GM21529 (cell line): ENCODE results near the gene PLA2R1.

Experiments
- ATAC-seq: cut with Tn5 transposase; IDR thresholded peaks from one replicate; pipeline ENCODE4 v1.9.1; 2021; ENCODE audit not compliant: unreplicated experiment

The PLA2R1 gene

DNA sequence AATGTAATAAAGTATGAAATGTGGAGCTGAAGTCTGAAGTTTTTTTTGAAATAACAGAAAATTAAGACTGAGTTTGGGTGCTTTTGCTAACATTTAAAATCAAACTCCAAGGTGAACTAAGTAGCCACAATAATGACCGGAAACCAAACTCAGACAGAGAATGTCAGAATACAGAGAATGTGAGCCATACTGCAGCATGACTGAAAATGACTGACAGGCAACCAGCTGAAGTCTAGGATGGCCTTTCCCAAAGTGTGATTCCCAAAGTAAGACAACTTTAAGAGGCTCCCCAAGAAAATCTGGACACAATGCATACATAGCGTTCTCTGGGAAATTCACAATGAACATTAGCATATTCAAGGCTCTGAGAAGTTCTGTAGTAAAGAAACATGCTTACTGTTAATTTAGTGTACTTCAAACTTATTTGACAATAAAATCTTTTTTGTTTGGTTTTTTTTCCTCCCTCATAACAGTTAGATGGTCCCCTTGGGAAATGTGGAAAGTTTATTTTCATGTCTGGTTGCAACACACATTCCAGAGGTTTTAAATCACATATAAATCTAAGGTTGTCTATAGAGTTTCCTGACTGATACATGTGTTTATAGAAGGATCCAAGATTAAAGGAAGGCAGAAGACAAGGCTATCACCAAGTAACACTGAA lies 28.6 kb downstream of the PLA2R1 start:
- no peak for ATAC-seq

DNA sequence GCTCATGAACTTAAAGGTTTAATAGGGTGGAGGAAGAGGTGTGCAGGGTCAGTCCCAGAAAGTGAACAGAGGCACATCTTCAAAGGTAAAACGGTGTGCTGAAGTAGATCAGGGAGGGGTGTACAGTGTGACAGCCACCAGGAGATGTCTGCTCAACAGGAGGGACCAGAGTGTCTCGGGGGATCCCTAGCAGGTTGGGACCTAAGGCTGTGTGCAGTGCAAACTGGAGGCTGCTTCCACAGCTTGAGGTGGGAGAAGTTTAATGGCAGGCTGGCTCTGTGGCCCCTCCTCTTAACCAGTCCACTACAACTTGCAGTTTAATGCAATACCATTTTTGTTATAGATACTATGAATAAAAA lies 33.2 kb downstream of the PLA2R1 start:
- no peak for ATAC-seq

DNA sequence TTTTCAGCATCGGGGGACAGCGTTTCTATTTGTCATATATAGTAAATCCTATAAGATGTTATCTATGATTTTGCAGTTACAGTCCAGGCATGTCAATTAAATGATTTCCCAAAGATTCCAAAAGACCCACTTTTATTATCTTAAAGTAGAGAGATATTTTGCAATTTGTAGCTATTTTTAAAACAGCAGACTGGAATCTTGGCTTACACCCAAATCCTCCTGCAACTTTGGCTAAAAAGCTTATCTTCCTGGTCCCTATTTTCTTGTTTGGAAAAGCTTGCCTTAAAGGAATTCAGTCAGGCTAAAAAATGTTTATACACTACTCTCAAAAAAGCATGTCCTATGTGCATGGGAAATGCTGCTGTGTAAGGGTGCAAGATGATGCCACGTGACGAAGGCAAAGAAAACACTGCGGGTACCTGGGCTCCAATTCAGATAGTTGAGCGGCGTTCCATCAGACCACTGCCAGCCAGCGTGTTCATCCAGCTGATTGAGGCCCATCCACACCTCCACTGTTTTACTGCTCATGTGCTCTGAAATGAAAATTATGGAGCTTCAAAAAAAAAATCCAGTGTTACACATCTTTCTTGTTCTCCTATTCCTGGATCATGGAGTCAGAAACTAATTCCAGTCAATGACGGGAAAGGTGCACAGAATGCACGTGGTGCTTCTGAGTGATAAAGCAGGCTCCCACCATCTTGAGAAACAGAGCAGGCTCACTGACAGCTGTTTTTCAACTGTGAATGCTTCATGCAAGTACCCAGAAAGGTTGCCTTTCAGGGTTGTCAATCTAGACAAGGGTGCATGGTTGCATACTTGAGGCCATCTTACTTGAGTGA lies 33.8 kb downstream of the PLA2R1 start:
- ATAC-seq = no peak

DNA sequence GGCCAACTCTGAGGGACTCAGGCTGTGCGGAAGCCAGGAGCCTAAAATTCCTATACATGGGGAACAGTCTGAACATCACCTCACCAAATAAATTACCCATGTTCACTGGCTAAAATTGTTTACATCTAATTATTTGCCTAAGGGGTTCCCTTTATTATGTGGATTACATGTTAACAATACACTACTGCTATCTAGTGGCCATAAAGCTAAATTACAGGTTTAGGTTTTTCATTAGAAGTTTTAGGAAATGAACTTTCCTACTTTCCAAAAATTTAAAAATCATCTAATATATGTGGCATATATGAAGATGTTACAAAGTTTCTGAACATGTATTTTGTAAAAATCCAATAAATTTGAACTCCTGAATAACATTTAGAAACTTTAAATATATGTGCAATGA lies 40.3 kb downstream of the PLA2R1 start:
- no peak for ATAC-seq

DNA sequence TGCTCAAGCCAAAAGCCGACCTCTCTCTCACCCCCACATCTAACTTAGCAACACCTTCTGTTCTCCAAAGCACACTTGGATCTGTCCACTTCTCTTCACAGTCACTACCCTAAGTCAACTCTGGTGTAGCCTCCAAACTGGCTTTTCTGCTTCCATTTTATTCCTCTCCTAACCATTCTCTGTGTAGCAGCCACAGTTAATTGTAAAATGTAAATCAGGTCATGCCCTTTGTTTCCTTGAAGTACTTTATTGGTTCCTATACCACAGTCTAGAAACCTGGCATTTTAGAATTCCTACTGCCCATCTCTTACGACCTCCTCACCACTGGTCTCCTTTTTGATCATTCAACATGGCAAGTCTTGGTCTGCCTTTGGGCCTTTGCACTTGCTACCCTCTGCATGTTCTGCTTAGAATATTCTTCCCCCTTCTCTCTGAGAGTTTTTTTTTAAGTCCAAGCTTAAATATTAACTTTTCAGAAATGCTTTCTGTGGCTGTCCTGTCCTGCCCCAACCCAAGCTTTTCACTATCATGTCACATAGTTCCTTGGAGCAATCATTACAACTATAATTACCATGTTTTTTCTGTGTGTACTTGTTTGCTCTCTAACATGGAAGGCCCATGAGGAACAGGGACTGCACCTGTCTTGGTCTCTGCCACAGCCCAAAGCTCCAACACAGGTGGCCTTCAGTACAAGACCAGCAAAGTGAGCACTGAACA lies 42.9 kb downstream of the PLA2R1 start:
- no peak for ATAC-seq

DNA sequence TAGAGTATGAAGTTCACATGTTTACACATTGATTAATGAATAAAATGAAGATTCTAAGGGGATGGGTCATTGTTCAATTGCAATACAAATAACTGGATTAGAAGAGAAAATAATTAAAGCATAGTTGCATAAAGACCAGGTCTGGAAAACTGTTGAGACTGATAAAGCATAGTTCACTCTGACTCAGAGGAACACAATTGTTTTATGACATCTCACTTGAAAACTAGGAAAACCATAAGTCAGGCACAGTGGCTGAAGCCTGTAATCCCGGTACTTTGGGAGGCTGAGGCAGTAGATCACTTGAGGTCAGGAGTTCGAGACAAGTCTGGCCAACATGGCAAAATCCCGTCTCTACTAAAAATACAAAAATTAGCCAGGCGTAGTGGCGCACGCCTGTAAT lies 46.7 kb downstream of the PLA2R1 start:
- ATAC-seq = no peak

DNA sequence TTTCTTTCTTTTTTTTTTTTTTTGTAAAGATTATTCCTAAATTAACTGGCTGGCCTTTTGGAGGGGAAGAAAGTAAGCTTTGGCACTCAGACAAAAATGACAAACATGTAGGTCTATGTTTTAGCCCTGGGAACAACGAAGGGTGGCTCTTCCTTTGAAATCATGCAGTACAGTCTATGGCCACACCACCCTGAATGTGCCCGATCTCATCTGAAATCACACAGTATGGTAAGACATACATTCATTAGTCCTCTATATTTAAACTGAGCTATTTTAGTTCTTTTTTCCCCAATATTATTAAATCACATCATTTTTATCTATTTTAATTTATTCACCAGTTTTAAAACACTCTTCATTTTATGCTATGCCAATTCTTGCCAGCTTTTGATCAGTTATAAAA lies 48.2 kb downstream of the PLA2R1 start:
- ATAC-seq = no peak

DNA sequence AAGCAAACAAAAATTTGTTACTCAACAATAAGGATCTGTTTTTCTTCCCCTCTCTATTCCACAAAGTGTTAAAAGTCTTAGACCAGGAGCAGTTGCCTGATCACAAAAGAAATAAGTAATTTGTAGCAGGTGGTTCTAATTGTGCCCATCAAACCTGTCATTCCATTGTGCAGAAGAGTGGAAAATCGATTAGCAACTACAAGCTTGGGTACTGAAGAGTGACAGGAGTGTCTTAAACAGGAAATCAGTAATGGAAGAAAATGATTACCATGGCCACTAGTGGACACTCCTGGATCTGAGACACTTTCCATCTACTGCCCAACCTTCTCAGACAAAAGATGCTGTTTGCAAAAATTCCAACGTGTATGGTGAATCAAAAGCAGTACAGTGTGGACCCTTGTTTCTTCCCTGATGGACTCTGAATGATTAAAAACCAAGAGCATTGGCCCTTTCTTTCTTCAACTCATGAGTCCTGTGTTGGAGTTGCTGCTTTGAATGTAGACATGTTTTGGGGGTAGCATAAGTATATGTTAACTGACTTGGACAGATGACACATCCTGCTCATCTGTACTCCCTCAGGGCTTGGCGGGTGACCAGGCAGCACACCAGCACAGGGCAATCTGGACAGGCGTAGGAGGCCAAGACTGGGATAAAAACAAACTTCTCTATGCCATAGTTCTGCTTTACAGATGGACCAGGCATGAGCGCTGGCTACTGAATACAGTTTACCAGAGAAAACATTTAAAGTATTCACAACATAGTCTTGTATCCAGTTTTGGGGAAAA lies 51.9 kb downstream of the PLA2R1 start:
- no peak for ATAC-seq

DNA sequence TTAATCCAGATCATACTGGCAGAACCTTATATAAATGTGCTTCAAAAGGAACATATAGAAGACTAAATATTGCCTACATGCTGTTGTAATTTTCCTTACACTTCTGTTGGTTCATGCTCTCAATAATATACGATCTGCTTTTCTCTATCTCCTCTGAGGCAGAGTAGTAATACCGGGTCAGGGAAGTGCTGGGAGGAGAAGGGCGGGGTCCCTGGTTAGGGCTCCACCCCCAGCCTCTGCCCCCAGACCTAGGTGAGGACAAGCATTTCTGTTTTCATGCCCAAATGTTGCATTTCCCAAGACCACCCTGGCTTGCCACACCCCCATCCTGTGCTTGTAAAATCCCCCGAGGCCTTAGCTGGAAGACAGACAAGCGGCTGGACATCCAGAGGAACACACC lies 55.3 kb downstream of the PLA2R1 start:
- ATAC-seq = no peak

DNA sequence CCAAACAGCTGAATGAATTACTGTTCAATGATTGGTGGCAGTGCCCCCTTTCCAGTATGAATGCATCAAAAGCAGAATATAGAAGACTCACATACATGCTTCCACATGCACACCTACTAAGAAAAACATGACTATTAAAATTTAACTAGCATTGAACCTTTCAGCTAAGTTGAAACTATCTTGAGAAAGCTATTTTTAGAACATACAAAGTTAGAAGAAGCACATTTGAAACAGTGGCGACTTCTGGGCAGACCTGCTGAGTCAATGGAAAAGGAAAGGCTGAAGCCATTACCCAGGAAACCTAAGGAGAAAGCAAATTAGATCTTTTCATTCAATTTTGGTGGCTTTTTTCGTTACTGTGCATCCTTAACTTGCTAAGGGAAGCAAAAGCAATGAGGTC lies 55.9 kb downstream of the PLA2R1 start:
- ATAC-seq = peak; percentile 68

DNA sequence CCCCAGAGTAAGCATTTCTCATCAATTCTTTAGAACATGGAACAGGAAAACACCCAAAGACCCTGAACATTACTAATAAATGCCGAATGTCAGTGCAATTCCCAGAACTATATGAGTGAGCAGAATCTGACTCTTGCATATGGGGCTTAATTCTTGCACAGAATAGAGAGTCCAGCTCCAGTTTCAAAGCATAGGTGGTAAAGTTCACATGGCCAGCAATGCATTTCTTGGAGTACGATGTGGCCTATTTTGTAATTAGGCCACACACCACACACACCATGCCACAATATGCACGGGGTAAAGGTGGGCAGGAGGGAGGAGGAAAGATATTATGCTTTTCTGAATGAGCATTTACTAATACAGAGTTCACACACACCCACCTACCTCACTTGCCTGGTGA lies 56.5 kb downstream of the PLA2R1 start:
- no peak for ATAC-seq

DNA sequence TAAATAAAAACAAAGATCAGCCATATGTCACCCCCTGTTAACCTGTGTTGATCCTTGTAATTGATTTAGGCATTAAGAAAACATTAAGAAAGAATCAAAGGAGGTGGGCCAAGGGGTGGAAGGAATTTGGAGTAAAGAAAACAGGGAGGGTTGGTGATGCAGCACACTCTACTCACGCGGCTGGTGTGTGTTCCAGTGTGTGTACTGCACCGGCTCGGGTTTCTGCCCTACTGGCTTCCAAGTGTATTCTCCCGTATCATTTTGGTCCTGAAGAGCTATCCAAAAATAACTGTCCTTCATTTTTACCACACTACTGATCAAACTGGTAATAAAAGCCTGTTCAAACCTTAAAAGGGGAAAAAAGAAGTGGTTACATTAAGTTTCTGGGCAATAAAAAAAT lies 56.9 kb downstream of the PLA2R1 start:
- no peak for ATAC-seq

DNA sequence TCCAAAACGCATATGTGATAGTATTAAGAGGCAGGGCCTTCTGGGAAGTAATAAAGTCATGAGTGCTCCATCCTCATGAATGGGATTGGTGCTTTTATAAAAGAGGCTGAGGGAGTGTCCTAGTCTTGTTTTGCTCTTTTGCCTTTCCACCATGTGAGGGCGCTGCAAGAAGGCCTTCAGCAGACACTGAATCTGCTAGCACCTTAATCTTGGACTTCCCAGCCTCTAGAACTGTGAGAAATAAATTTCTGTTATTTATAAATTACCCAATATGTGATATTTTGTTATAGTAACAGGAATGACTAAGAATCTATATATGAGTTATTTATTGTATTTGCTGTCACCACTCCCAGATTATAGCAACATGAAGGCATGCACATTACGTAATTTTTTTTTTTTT lies 63.5 kb downstream of the PLA2R1 start:
- ATAC-seq = no peak

DNA sequence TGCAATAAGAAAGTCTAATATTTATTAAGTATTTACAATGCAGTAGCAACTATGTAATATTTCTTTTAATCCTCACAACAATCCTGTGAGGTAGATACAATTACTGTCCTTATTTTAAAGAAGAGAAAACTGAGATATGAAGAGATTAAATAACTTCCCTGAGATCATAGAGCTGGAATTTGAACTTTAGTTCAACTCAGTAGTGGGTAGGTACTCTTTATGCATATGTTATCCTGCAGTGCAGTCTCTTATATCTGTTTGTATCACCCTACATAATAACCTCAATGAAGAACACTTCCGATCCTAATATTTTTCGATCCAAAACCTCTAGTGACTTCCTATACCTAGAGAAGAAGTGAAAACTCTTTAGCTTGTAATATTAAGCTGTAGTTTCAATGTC lies 64.2 kb downstream of the PLA2R1 start:
- no peak for ATAC-seq

DNA sequence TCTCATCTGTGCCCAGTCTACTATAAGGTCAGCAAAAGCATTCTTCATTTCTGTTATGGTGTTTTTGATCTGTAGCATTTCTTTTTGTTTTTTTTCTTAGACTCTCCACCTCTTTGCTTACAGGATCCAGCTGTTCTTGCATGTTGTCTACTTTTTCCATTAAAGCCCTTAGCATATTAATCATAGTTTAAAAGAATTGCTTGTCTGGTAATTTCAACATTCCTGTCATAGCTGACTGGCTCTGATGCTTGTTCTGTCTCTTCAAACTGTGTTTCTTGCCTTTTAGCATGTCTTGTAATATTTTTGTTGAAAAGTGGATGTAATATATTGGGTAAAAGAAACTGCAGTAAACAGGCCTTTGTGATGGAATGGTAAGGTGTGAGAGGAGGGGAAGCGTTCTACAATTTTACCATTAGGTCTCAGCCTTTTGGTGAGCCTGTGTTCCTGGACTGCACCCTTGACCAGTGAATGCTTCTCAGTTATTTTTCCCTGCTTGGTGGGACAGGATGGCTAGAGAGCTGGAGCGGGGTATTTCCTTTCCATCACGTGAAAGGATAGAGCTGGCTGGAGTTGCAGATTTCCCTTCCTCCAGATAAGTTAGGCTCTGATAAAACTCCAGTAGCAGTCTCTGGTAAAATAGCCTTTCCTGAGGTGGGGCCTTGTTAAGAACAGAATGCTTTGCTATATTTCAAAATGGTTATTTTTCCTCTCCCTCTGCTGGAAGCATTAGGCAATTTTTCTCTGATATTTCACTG lies 65.4 kb downstream of the PLA2R1 start:
- no peak for ATAC-seq

DNA sequence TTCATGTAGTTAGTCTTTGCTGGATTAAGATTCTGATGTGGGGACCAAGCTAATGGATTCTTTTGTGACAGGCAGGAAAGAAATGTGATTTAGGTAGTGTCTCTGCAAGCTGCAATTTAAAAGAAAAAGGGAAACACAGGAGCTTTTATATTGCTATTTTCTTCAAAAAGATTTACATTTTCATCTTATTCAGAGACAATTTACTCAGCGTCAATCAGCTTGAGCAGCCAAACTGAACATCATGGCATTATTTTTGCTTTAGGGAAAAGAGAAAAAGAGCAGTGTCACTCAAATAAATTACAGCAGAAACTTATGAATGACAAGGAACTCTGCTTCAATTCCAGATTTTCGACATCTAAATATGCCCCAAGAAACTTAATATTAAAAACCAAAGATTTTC lies 67.4 kb downstream of the PLA2R1 start:
- no peak for ATAC-seq

DNA sequence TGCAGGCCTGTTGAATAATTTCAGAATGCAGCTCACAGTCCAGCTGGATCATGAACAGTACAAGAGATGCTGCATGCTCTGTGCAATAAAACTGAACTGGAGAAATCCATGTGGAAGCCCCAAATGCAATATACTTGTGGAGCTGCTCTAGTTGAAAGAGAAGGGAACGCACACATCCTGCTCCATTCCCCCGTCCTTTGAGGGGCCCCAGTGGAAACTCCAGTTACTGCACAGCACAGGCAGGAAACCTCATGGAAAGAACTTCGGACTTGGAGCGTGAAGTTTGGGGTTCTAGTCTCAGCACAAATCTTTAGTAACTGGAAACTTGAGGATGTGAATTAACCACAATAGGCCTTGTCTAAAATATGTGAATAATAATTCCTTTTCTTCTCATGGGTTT lies 73.2 kb downstream of the PLA2R1 start:
- ATAC-seq = no peak

DNA sequence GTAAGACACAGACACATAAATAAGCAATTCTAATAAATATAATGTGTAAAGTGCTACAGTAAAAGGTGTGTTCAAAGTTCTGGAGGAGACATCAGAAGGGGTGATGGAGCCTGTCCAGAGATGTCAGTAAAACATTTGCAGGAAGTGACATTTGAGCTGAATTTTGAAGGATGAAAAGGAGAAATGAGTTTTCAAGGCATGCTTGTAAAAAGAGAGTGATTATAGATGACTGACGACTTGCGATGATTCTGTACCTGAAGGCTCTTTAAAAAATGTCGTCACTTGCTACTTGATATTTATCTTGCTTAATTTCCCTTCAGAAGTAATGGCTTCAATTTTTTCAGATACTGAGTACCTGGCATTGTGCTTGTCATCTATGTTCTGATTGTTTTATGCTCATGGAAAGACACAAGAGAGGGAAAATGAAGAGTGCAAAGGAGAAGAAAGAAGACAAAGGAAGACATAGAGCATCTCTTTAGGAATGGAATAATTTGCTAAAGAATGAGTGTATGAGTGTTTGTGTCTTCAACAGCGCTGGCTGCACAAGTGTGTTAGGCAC lies 73.9 kb downstream of the PLA2R1 start:
- ATAC-seq = no peak

DNA sequence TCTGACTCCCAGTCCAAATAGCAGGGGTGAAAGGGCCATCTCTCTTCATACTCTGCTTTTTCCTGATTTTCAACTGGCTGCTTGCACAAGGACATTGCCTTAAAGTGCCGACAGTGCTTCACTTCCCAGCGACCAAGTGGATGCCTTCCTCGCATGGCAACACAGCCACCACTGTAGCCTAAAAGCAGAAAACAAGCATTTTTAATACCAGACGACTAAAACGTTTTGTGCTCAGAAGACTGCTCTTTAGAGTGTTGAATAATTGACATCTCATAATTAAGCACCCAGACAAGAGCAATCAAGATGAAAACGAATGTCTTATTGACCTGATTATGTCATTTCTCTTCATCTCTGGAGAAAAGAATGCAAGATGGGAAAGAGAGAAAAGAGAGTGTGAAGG lies 75.2 kb downstream of the PLA2R1 start:
- no peak for ATAC-seq

DNA sequence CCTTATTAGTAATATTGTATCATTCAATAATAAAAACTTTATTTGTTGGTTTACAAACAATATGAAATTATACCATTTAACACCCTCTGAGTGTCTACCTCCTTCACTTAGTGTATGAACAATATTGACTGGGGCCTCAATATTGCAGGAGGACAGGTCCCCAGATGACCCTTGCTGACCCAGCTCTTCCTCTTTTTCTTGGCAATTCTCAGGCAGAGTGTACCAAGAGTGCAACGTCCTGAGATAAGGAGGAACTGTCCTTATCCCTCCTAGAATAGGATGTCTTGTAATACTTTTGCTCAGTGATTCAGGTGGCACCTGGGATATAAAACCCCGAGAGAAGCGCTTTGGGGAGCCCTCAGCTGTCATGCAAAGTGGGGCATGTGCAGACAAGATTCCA lies 76.8 kb downstream of the PLA2R1 start:
- ATAC-seq = no peak
